Caco-2 (cell line): ENCODE data around the gene ERO1B. TPM values are rescaled to one million over a fixed set of nuclear protein-coding genes. Genes with fewer than 3 reads are reported as not detected.

ENCODE experiments used
- BruUV-seq: library from RNA; stranded (reverse); fragments of 400-500 nt; replicated peaks from 2 replicates; lab custom pipeline; 2021; lab: Mats Ljungman, UMichigan
- CTCF ChIA-PET: fragments of 300-600 bp; sonication (Branson Sonifier 250); formaldehyde crosslinking; loops from one replicate; lab custom pipeline; 2022; ENCODE audit warnings: antibody characterized with exemption; lab: Charles Lee
- POLR2A ChIA-PET: fragments of 300-600 bp; sonication (Branson Sonifier 250); formaldehyde crosslinking; loops from one replicate; lab custom pipeline; 2022; ENCODE audit warnings: antibody characterized with exemption; lab: Charles Lee
- DNase-seq, 2 experiments: peaks; one replicate each; pipeline versions ENCODE4 v3.0.0 to v3.0.0-alpha.2; 2020 to 2022
- H3K27me3 ChIP-seq: replicated peaks from 2 replicates; pipeline ENCODE4 v1.6.0; 2011; ENCODE audit warnings: low read length; ENCODE audit not compliant: control insufficient read depth, insufficient read depth
- H3K36me3 ChIP-seq: 2 replicates; pipeline ENCODE4 v1.5.1; 2011; ENCODE audit warnings: low read length; ENCODE audit not compliant: control insufficient read depth, insufficient read depth
- H3K4me1 ChIP-seq: fragments of 250-450 bp; sonication (Bioruptor Pico); 2 replicates; pipeline ENCODE4 v1.5.1; 2020; ENCODE audit warnings: mild to moderate bottlenecking
- H3K4me3 ChIP-seq: 2 replicates; pipeline ENCODE4 v1.5.1; 2011; ENCODE audit warnings: low read depth, mild to moderate bottlenecking, control low read depth, low read length
- H3K9me3 ChIP-seq: fragments of 250-450 bp; sonication (Bioruptor Pico); 2 replicates; pipeline ENCODE4 v1.5.1; 2020; ENCODE audit warnings: mild to moderate bottlenecking, moderate library complexity
- H3K27ac Mint-ChIP-seq: one replicate; pipeline ENCODE4 v1.8.0; 2022; ENCODE audit warnings: mixed read lengths; ENCODE audit not compliant: unreplicated experiment
- H3K27me3 Mint-ChIP-seq: one replicate; pipeline ENCODE4 v1.8.0; 2022; ENCODE audit warnings: mixed read lengths; ENCODE audit not compliant: insufficient read depth, unreplicated experiment
- H3K36me3 Mint-ChIP-seq: one replicate; pipeline ENCODE4 v1.8.0; 2022; ENCODE audit warnings: mild to moderate bottlenecking, mixed read lengths; ENCODE audit not compliant: insufficient read depth, unreplicated experiment
- H3K4me1 Mint-ChIP-seq: one replicate; pipeline ENCODE4 v1.8.0; 2022; ENCODE audit warnings: low read depth, mixed read lengths; ENCODE audit not compliant: unreplicated experiment
- H3K4me3 Mint-ChIP-seq: one replicate; pipeline ENCODE4 v1.8.0; 2022; ENCODE audit warnings: mild to moderate bottlenecking, moderate library complexity, mixed read lengths; ENCODE audit not compliant: unreplicated experiment
- H3K9me3 Mint-ChIP-seq: one replicate; pipeline ENCODE4 v1.8.0; 2022; ENCODE audit warnings: mixed read lengths; ENCODE audit not compliant: unreplicated experiment
- intact Hi-C: fragments of 100-400 bp; cut with micrococcal nuclease; formaldehyde crosslinking; loops from one replicate; pipeline ENCODE4 v1.10.0; 2022; ENCODE audit not compliant: unreplicated experiment
- total RNA-seq: library from RNA; stranded (reverse); gene quantifications from 2 replicates; pipeline ENCODE4 v1.2.3, GENCODE V29; 2022
- TF ChIP-seq, protein P1 (sequence below), 2 experiments: fragments of 200-600 bp in 1 of 2; IDR thresholded peaks; 1 replicate in 1 of 2; 2 replicates in 1 of 2; pipeline versions ENCODE4 v1.5.1 to v1.8.0; 2011 to 2022; ENCODE audit warnings: antibody characterized with exemption in 1 of 2, control low read depth in 1 of 2, inconsistent platforms in 1 of 2, low read depth in 1 of 2, low read length in 1 of 2, mild to moderate bottlenecking in 1 of 2, moderate library complexity in 1 of 2; ENCODE audit not compliant: insufficient read depth in 1 of 2, severe bottlenecking in 1 of 2, unreplicated experiment in 1 of 2

Gene ERO1B
- total RNA-seq, 1 experiment from 2014 or later: 2.6 TPM

DNA sequence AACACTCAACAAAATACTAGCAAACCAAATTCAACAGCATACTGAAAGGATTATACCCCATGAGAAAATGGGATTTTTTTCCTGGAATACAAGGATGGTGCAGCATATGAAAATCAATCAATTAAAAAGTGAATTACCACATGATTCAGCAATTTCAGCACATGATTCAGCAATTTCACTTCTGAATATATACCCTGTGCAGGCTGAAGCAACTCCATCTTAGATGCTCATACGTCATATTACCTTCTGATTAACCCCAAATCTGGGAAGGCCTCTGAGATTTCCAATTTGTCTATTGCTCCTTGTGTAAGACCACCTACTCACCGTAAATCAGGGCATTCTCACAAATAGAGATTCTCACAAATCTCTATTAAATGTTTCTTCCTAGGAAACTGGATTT, 43.8 kb upstream of the ERO1B start:
- Mint-ChIP-seq H3K27me3 (no peaks in the 10 kb centered on the region), H3K4me3 (no peak overlapping the region), H3K36me3 (no peaks in the 10 kb centered on the region), H3K4me1 (no peaks in the 10 kb centered on the region), H3K9me3 (peaks cover 35% of the 10 kb centered on the region), H3K27ac (no peak overlapping the region)
- Histone ChIP-seq H3K36me3 (no peaks in the 10 kb centered on the region), H3K4me3 (no peak overlapping the region), H3K9me3 (peaks cover 12% of the 10 kb centered on the region; the same call in 1 of the 2 replicates), H3K4me1 (no peaks in the 10 kb centered on the region), H3K27me3 (no peaks in the 10 kb centered on the region)
- CTCF ChIA-PET: no interaction called here
- intact Hi-C loops: no loop called here
- POLR2A ChIA-PET: interaction anchor here (0.6 kb wide), 1 partner anchor 1714 kb away, joined by 5 read pairs; no protein-coding TSS in a partner anchor
- no TSS peak for BruUV-seq
- DNase-seq: no peak
- TF ChIP-seq, protein P1, sequence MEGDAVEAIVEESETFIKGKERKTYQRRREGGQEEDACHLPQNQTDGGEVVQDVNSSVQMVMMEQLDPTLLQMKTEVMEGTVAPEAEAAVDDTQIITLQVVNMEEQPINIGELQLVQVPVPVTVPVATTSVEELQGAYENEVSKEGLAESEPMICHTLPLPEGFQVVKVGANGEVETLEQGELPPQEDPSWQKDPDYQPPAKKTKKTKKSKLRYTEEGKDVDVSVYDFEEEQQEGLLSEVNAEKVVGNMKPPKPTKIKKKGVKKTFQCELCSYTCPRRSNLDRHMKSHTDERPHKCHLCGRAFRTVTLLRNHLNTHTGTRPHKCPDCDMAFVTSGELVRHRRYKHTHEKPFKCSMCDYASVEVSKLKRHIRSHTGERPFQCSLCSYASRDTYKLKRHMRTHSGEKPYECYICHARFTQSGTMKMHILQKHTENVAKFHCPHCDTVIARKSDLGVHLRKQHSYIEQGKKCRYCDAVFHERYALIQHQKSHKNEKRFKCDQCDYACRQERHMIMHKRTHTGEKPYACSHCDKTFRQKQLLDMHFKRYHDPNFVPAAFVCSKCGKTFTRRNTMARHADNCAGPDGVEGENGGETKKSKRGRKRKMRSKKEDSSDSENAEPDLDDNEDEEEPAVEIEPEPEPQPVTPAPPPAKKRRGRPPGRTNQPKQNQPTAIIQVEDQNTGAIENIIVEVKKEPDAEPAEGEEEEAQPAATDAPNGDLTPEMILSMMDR (IDR thresholded peaks at IDR 0.05; ENCODE audit: insufficient read depth in 1 of 2, low read depth in 1 of 2, low read length in 1 of 2, severe bottlenecking in 1 of 2, unreplicated experiment in 1 of 2): no peak

GRCh38 chr1:236323819-236324411, 42.2 kb upstream of the ERO1B start:
- DNase-seq: no peak
- Histone ChIP-seq H3K36me3 (no peaks in the 10 kb centered on the region), H3K4me3 (no peak overlapping the region), H3K4me1 (no peaks in the 10 kb centered on the region), H3K9me3 (peaks cover 12% of the 10 kb centered on the region; the same call in 1 of the 2 replicates), H3K27me3 (no peaks in the 10 kb centered on the region)
- Mint-ChIP-seq H3K4me1 (no peaks in the 10 kb centered on the region), H3K36me3 (no peaks in the 10 kb centered on the region), H3K4me3 (no peak overlapping the region), H3K9me3 (peaks cover 35% of the 10 kb centered on the region), H3K27me3 (no peaks in the 10 kb centered on the region), H3K27ac (no peak overlapping the region)
- TF ChIP-seq, protein P1 (IDR thresholded peaks at IDR 0.05; ENCODE audit: insufficient read depth in 1 of 2, low read depth in 1 of 2, low read length in 1 of 2, severe bottlenecking in 1 of 2, unreplicated experiment in 1 of 2): no peak
- BruUV-seq: no TSS peak
- ChIA-PET POLR2A (no interaction called here), CTCF (no interaction called here)
- intact Hi-C loops: no loop called here

GRCh38 chr1:236322566-236323409, 41.0 kb upstream of the ERO1B start:
- H3K27ac Mint-ChIP-seq: no peak overlapping the region
- POLR2A ChIA-PET: no interaction called here
- TF ChIP-seq, protein P1 (IDR thresholded peaks at IDR 0.05; ENCODE audit: insufficient read depth in 1 of 2, low read depth in 1 of 2, low read length in 1 of 2, severe bottlenecking in 1 of 2, unreplicated experiment in 1 of 2): no peak
- no peaks in the 10 kb centered on the region for H3K27me3 Mint-ChIP-seq
- H3K36me3 Mint-ChIP-seq: no peaks in the 10 kb centered on the region
- no TSS peak for BruUV-seq
- H3K4me1 Mint-ChIP-seq: no peaks in the 10 kb centered on the region
- H3K9me3 Mint-ChIP-seq: peaks cover 35% of the 10 kb centered on the region
- no peaks in the 10 kb centered on the region for H3K4me1 ChIP-seq
- peaks cover 12% of the 10 kb centered on the region; the same call in 1 of the 2 replicates for H3K9me3 ChIP-seq
- DNase-seq: no peak
- no peaks in the 10 kb centered on the region for H3K27me3 ChIP-seq
- intact Hi-C loops: no loop called here
- H3K4me3 ChIP-seq: no peak overlapping the region
- H3K36me3 ChIP-seq: no peaks in the 10 kb centered on the region
- H3K4me3 Mint-ChIP-seq: no peak overlapping the region
- CTCF ChIA-PET: no interaction called here
